ENCODE data around the gene CCDC177. TPM values are rescaled to one million over a fixed set of nuclear protein-coding genes. Genes with fewer than 3 reads are reported as not detected.

CCDC177 gene
- total RNA-seq, 1 experiment from 2014 or later: 0.82 TPM

GRCh38 chr14:69554500-69554899 is 20.2 kb downstream of the CCDC177 start:
- Mint-ChIP-seq H3K9me3 (ENCODE audit: unreplicated experiment) (no peaks in the 10 kb centered on the region), H3K27me3 (ENCODE audit: insufficient read depth, unreplicated experiment) (peaks cover 4% of the 10 kb centered on the region), H3K4me3 (ENCODE audit: unreplicated experiment) (no peak overlapping the region), H3K36me3 (ENCODE audit: insufficient read depth, unreplicated experiment) (no peaks in the 10 kb centered on the region), H3K27ac (ENCODE audit: unreplicated experiment) (no peak overlapping the region), H3K4me1 (ENCODE audit: low read depth, unreplicated experiment) (no peaks in the 10 kb centered on the region)
- ChIA-PET CTCF (no interaction called here), POLR2A (no interaction called here)
- BruUV-seq (replicated peaks): no TSS peak
- no peaks in the 10 kb centered on the region for H3K27me3 ChIP-seq (replicated peaks; ENCODE audit: control insufficient read depth, insufficient read depth, low read length)
- no peak overlapping the region for H3K4me3 ChIP-seq (ENCODE audit: low read depth, low read length)
- intact Hi-C loops (cut with micrococcal nuclease; ENCODE audit: unreplicated experiment): no loop called here
- H3K36me3 ChIP-seq (ENCODE audit: control insufficient read depth, insufficient read depth, low read length): no peaks in the 10 kb centered on the region
- H3K4me1 ChIP-seq: 0 out of 2 replicates have a peak, but pooled peaks cover 3% of the 10 kb centered on the region
- TF ChIP-seq CTCF (IDR thresholded peaks at IDR 0.05; ENCODE audit: insufficient read depth in 1 of 2, low read depth in 1 of 2, low read length in 1 of 2, severe bottlenecking in 1 of 2, unreplicated experiment in 1 of 2): no peak
- DNase-seq: no peak
- no peaks in the 10 kb centered on the region for H3K9me3 ChIP-seq

- POLR2A ChIA-PET: no interaction called here
- no peak for DNase-seq
- BruUV-seq (replicated peaks): no TSS peak
Observed at GRCh38 chr14:69553252-69553651, 21.4 kb downstream of the CCDC177 start.

DNA sequence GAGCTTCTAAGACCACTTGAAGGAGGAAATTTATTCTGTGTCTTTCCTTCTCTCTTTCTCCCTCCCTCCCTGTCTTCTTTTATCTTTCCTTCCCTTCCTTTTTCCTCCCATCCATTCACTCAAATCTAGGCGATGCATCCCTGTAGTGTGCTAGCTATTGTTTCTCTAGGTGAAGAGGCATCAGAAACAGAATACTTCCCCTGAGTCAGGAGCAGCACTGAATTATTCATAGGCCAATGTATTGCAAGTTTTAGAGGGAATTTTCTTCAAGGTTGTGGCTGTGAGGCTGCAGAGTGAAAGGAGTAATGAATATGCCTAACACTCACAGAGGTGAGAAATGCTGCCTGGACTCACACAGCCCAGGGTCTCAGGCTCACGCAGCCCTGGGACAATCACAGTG is 23.2 kb downstream of the CCDC177 start:
- Mint-ChIP-seq H3K27ac (ENCODE audit: unreplicated experiment) (no peak overlapping the region), H3K27me3 (ENCODE audit: insufficient read depth, unreplicated experiment) (no peaks in the 10 kb centered on the region), H3K36me3 (ENCODE audit: insufficient read depth, unreplicated experiment) (no peaks in the 10 kb centered on the region), H3K4me1 (ENCODE audit: low read depth, unreplicated experiment) (no peaks in the 10 kb centered on the region), H3K4me3 (ENCODE audit: unreplicated experiment) (no peak overlapping the region), H3K9me3 (ENCODE audit: unreplicated experiment) (peaks cover 4% of the 10 kb centered on the region)
- ChIA-PET POLR2A (no interaction called here), CTCF (interaction anchor here (0.9 kb wide), 1 partner anchor 16 kb away, joined by 5 read pairs; no protein-coding TSS in a partner anchor)
- Histone ChIP-seq H3K27me3 (replicated peaks; ENCODE audit: control insufficient read depth, insufficient read depth, low read length) (no peaks in the 10 kb centered on the region), H3K36me3 (ENCODE audit: control insufficient read depth, insufficient read depth, low read length) (no peaks in the 10 kb centered on the region), H3K9me3 (no peaks in the 10 kb centered on the region), H3K4me1 (0 out of 2 replicates have a peak, but pooled peaks cover 3% of the 10 kb centered on the region), H3K4me3 (ENCODE audit: low read depth, low read length) (no peak overlapping the region)
- DNase-seq: no peak
- no peak for TF ChIP-seq CTCF (IDR thresholded peaks at IDR 0.05; ENCODE audit: insufficient read depth in 1 of 2, low read depth in 1 of 2, low read length in 1 of 2, severe bottlenecking in 1 of 2, unreplicated experiment in 1 of 2)
- BruUV-seq (replicated peaks): no TSS peak
- intact Hi-C loops (cut with micrococcal nuclease; ENCODE audit: unreplicated experiment): no loop called here

More at GRCh38 chr14:69553252-69553651, 21.4 kb downstream of the CCDC177 start:
- 0 out of 2 replicates have a peak, but pooled peaks cover 3% of the 10 kb centered on the region for H3K4me1 ChIP-seq
- Mint-ChIP-seq H3K9me3 (ENCODE audit: unreplicated experiment) (no peaks in the 10 kb centered on the region), H3K4me3 (ENCODE audit: unreplicated experiment) (no peak overlapping the region), H3K4me1 (ENCODE audit: low read depth, unreplicated experiment) (no peaks in the 10 kb centered on the region), H3K27me3 (ENCODE audit: insufficient read depth, unreplicated experiment) (no peaks in the 10 kb centered on the region), H3K36me3 (ENCODE audit: insufficient read depth, unreplicated experiment) (no peaks in the 10 kb centered on the region), H3K27ac (ENCODE audit: unreplicated experiment) (no peak overlapping the region)
- H3K36me3 ChIP-seq (ENCODE audit: control insufficient read depth, insufficient read depth, low read length): no peaks in the 10 kb centered on the region
- H3K4me3 ChIP-seq (ENCODE audit: low read depth, low read length): no peak overlapping the region
- intact Hi-C loops (cut with micrococcal nuclease; ENCODE audit: unreplicated experiment): no loop called here
- H3K27me3 ChIP-seq (replicated peaks; ENCODE audit: control insufficient read depth, insufficient read depth, low read length): no peaks in the 10 kb centered on the region
- CTCF ChIA-PET: interaction anchor here (0.9 kb wide), 1 partner anchor 18 kb away, joined by 8 read pairs; no protein-coding TSS in a partner anchor
- no peak for TF ChIP-seq CTCF (IDR thresholded peaks at IDR 0.05; ENCODE audit: insufficient read depth in 1 of 2, low read depth in 1 of 2, low read length in 1 of 2, severe bottlenecking in 1 of 2, unreplicated experiment in 1 of 2)
- no peaks in the 10 kb centered on the region for H3K9me3 ChIP-seq

Data from Caco-2 (cell line).